22Rv1 (cell line): Measurements from ENCODE around the gene SRP19.

Experiments used
- CTCF ChIP-seq: fragments of 450-650 bp; IDR thresholded peaks from 2 replicates; pipeline ENCODE4 v1.5.1; 2017; ENCODE audit warnings: mild to moderate bottlenecking
- ZFX ChIP-seq: fragments of 450-650 bp; IDR thresholded peaks from 2 replicates; pipeline ENCODE4 v1.6.1; 2017; ENCODE audit warnings: antibody characterized with exemption, borderline replicate concordance

- TF ChIP-seq CTCF = no peak
- no peak for TF ChIP-seq ZFX
These were observed 17.0 kb downstream of the SRP19 start for GRCh38 chr5:112878101-112878500.
